HepG2 (cell line): ENCODE data around the gene TMBIM1. TPM values are rescaled to one million over a fixed set of nuclear protein-coding genes. Genes with fewer than 3 reads are reported as not detected.

Experiments used
- ATAC-seq: fragments of 200-7000 bp; cut with Tn5 transposase; 3 replicates; pipeline ENCODE4 v1.9.1; 2020; ENCODE audit warnings: mild to moderate bottlenecking, moderate library complexity
- BruUV-seq: library from RNA; stranded (reverse); fragments of 400-500 nt; replicated peaks from 2 replicates; lab custom pipeline; 2021; lab: Mats Ljungman, UMichigan
- CTCF ChIA-PET: fragments of 300-600 bp; formaldehyde crosslinking; extraction: SDS; loops from one replicate; lab custom pipeline; 2021; ENCODE audit warnings: low total read pairs, inconsistent platforms, low intra/inter-chr PET ratio; lab: Yijun Ruan, JAX
- POLR2A ChIA-PET: fragments of 350-600 bp; sonication (Branson Sonifier 250); formaldehyde crosslinking; loops from one replicate; lab custom pipeline; 2020; ENCODE audit warnings: antibody characterized with exemption, inconsistent platforms; lab: Yijun Ruan, JAX
- DNase-seq: peaks from one replicate; pipeline ENCODE4 v3.0.0-alpha.2; 2015; ENCODE audit warnings: low spot score
- FAIRE-seq: peaks from 3 replicates; lab custom pipeline; 2011; peaks lifted over from hg19 to GRCh38; lab: Jason Lieb, UNC
- H2AFZ ChIP-seq: one replicate; pipeline ENCODE4 v1.6.1; 2011; ENCODE audit warnings: low read length, inconsistent platforms
- H3K27ac ChIP-seq: fragments of 300-600 bp; 3 replicates; pipeline ENCODE4 v1.8.0; 2011; ENCODE audit warnings: mixed run types, mild to moderate bottlenecking, mixed read lengths, low read length, inconsistent platforms; ENCODE audit not compliant: insufficient read depth; ENCODE audit errors: extremely low read length
- H3K27me3 ChIP-seq, 2 experiments: fragments of 200-600 bp in 1 of 2; 2 replicates in 1 of 2; 3 replicates in 1 of 2; pipeline versions ENCODE4 v1.6.0 to v1.8.0; 2011; ENCODE audit warnings: low read length in 2 of 2, mild to moderate bottlenecking in 2 of 2, moderate library complexity in 2 of 2, inconsistent platforms in 1 of 2; ENCODE audit not compliant: insufficient read depth in 2 of 2, control insufficient read depth in 1 of 2
- H3K36me3 ChIP-seq, 2 experiments: fragments of 200-600 bp in 1 of 2; replicated peaks in 1 of 2; 2 replicates in 1 of 2; 3 replicates in 1 of 2; pipeline versions ENCODE4 v1.5.1 to v1.8.0; 2011; ENCODE audit warnings: low read length in 2 of 2, inconsistent platforms in 1 of 2; ENCODE audit not compliant: insufficient read depth in 2 of 2, control insufficient read depth in 1 of 2
- H3K4me1 ChIP-seq: 2 replicates; pipeline ENCODE4 v1.5.1; 2012; ENCODE audit warnings: low read length, inconsistent platforms; ENCODE audit not compliant: insufficient read depth
- H3K4me2 ChIP-seq: 2 replicates; pipeline ENCODE4 v1.6.0; 2011; ENCODE audit warnings: low read depth, low read length, inconsistent platforms
- H3K4me3 ChIP-seq, 3 experiments: fragments of 200-600 bp in 1 of 3; sonication (generic), shearing (Covaris generic) in 1 of 3; replicated peaks in 1 of 3; 2 replicates each; pipeline ENCODE4 v1.5.1; 2011 to 2016; ENCODE audit warnings: low read length in 3 of 3, inconsistent platforms in 2 of 3, low read depth in 2 of 3, mild to moderate bottlenecking in 2 of 3, control low read depth in 1 of 3, mixed read lengths in 1 of 3; ENCODE audit not compliant: insufficient read depth in 1 of 3
- H3K79me2 ChIP-seq: one replicate; pipeline ENCODE4 v1.6.1; 2011; ENCODE audit warnings: low read length, inconsistent platforms; ENCODE audit not compliant: insufficient read depth
- H3K9ac ChIP-seq: 2 replicates; pipeline ENCODE4 v1.6.0; 2011; ENCODE audit warnings: mild to moderate bottlenecking, low read depth, low read length, inconsistent platforms; ENCODE audit not compliant: insufficient read depth
- H3K9me3 ChIP-seq: 2 replicates; pipeline ENCODE4 v1.5.1; 2012; ENCODE audit warnings: mild to moderate bottlenecking, low read length
- H4K20me1 ChIP-seq: 2 replicates; pipeline ENCODE4 v1.6.0; 2011; ENCODE audit warnings: inconsistent platforms, mild to moderate bottlenecking, low read length, moderate library complexity; ENCODE audit not compliant: insufficient read depth
- E2F2 ChIP-seq: sonication (generic); formaldehyde crosslinking; IDR thresholded peaks from 2 replicates; pipeline ENCODE4 v1.4.0; 2020; ENCODE audit warnings: missing genetic modification reagents, borderline replicate concordance
- ETV5 ChIP-seq: IDR thresholded peaks from 2 replicates; pipeline ENCODE4 v1.6.1; 2018; ENCODE audit warnings: missing biosample characterization, missing genetic modification reagents, inconsistent platforms, borderline replicate concordance
- FOXJ3 ChIP-seq: sonication (generic); formaldehyde crosslinking; IDR thresholded peaks from 2 replicates; pipeline ENCODE4 v1.4.0; 2020; ENCODE audit warnings: missing genetic modification reagents, mild to moderate bottlenecking, borderline replicate concordance
- HOXD1 ChIP-seq: sonication (generic); formaldehyde crosslinking; IDR thresholded peaks from 2 replicates; pipeline ENCODE4 v1.5.0; 2020; ENCODE audit warnings: missing genetic modification reagents
- IKZF5 ChIP-seq: IDR thresholded peaks from 2 replicates; pipeline ENCODE4 v1.6.1; 2018; ENCODE audit warnings: missing genetic modification reagents, mild to moderate bottlenecking, missing compliant biosample characterization
- MBNL3 ChIP-seq: fragments of 250-450 bp; sonication (Bioruptor Pico); conservative IDR thresholded peaks from 2 replicates; pipeline ENCODE4 v1.8.0; 2022; ENCODE audit warnings: mild to moderate bottlenecking, inconsistent platforms
- SALL2 ChIP-seq: sonication (generic); formaldehyde crosslinking; IDR thresholded peaks from 2 replicates; pipeline ENCODE4 v1.8.1; 2023; ENCODE audit warnings: mild to moderate bottlenecking, missing genetic modification reagents, inconsistent platforms
- ZNF138 ChIP-seq: sonication (generic); formaldehyde crosslinking; IDR thresholded peaks from 2 replicates; pipeline ENCODE4 v1.5.0; 2020; ENCODE audit warnings: mild to moderate bottlenecking, low read depth, missing genetic modification reagents
- ZNF275 ChIP-seq: sonication (generic); formaldehyde crosslinking; IDR thresholded peaks from 2 replicates; pipeline ENCODE4 v1.8.0; 2022; ENCODE audit warnings: missing genetic modification reagents, mild to moderate bottlenecking, inconsistent platforms, borderline replicate concordance
- ZNF34 ChIP-seq: sonication (generic); formaldehyde crosslinking; IDR thresholded peaks from 2 replicates; pipeline ENCODE4 v1.4.0; 2020; ENCODE audit warnings: mild to moderate bottlenecking, missing genetic modification reagents, borderline replicate concordance
- ZNF737 ChIP-seq: sonication (generic); formaldehyde crosslinking; IDR thresholded peaks from 2 replicates; pipeline ENCODE4 v1.5.0; 2020; ENCODE audit warnings: missing genetic modification reagents, mild to moderate bottlenecking, borderline replicate concordance
- WGBS: methylation state at CpG from one replicate; pipeline ENCODE4 v1.1.6; 2017; ENCODE audit warnings: low lambda C conversion rate; 5-methylcytosine and 5-hydroxymethylcytosine counted together
- in situ Hi-C: cut with HindIII; loops from 2 replicates; pipeline ENCODE4 v1.10.0; 2017; ENCODE audit warnings: low pct_unique_long_range_greater_than_20kb; ENCODE audit not compliant: extremely low pct_ligation_motif_present
- intact Hi-C: fragments of 100-400 bp; cut with micrococcal nuclease; formaldehyde crosslinking; loops from one replicate; pipeline ENCODE4 v1.10.0; 2022; ENCODE audit not compliant: unreplicated experiment
- polyA plus RNA-seq, 8 experiments: library from polyadenylated mRNA; depleted of rRNA in 3 of 8; stranded (reverse) in 7 of 8; unstranded in 1 of 8; fragments of >200 nt; fragmentation: Illumina TruSeq in 4 of 8; extraction: Trizol in 4 of 8; gene quantifications; 2 replicates each; pipeline versions ENCODE4 v1.2.1 to v1.2.3, GENCODE V29; 2011 to 2016; ENCODE audit warnings: low read depth in 4 of 8, missing spikeins in 1 of 8, mixed read lengths in 1 of 8; ENCODE audit not compliant: insufficient read depth in 1 of 8
- total RNA-seq, 5 experiments: library from RNA; depleted of rRNA; stranded (reverse); fragments of >200 nt; fragmentation: Illumina TruSeq; extraction: Trizol; gene quantifications; 2 replicates each; pipeline ENCODE4 v1.2.3, GENCODE V29; 2016; ENCODE audit warnings: low read depth in 1 of 5
- TF ChIP-seq, protein P1 (sequence below): sonication (generic); formaldehyde crosslinking; IDR thresholded peaks from 2 replicates; pipeline ENCODE4 v1.4.0; 2020; ENCODE audit warnings: missing genetic modification reagents
- TF ChIP-seq, protein P2 (sequence below): sonication (generic); formaldehyde crosslinking; IDR thresholded peaks from 2 replicates; pipeline ENCODE4 v1.4.0; 2020; ENCODE audit warnings: low read depth, missing genetic modification reagents

TMBIM1 gene
- total and polyA plus RNA-seq, 2 of the 13 experiments (the other 11 are each of a cell fraction or from before 2014, with no cell fraction given) = 127 to 139 TPM

DNA sequence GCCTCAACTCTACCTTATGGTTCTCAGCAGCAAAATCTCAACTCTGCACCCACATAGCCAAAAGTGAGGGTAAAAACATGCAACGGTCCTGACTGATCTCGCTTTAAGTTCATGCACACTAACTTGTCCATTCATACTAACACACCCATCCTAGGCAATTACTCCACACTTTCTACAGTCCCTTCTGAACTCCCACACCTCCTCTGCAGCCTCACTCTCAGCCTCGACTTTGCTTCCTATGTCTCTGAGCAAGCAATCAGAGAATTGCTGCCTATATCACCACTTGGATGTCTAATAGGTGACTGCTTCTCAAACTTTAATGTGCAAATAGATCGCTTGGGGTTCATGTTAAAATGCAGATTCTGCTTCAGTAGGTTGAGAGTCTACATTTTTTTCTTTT is 7.8 kb upstream of the TMBIM1 start:
- intact Hi-C loops = loop anchor here (2.0 kb wide), 1 partner anchor 87 kb away; no protein-coding TSS in a partner anchor
- no peak overlapping the region for H3K4me2 ChIP-seq
- no peak overlapping the region for H3K27ac ChIP-seq
- H3K4me1 ChIP-seq = peaks cover 63% of the 10 kb centered on the region
- no peak overlapping the region for H2AFZ ChIP-seq
- POLR2A ChIA-PET = interaction anchor here (1.1 to 4.6 kb wide), 2 partner anchors 10 to 101 kb away, joined by 3 to 24 read pairs; partner anchors contain the start of gene CTDSP1
- no peak overlapping the region for H3K4me3 ChIP-seq
- CTCF ChIA-PET = interaction anchor here (2.0 to 3.1 kb wide), 2 partner anchors 56 to 96 kb away, joined by 36 to 59 read pairs; partner anchors contain the start of gene CATIP
- no peaks in the 10 kb centered on the region for H3K36me3 ChIP-seq
- DNase-seq (no peak), FAIRE-seq (no peak)
- H3K9me3 ChIP-seq = no peaks in the 10 kb centered on the region
- no peak for TF ChIP-seq ZNF138 (CRISPR knock-in tag)
- TF ChIP-seq ZNF34 (CRISPR knock-in tag) = no peak
- no peak for TF ChIP-seq IKZF5
- TF ChIP-seq, protein P1, sequence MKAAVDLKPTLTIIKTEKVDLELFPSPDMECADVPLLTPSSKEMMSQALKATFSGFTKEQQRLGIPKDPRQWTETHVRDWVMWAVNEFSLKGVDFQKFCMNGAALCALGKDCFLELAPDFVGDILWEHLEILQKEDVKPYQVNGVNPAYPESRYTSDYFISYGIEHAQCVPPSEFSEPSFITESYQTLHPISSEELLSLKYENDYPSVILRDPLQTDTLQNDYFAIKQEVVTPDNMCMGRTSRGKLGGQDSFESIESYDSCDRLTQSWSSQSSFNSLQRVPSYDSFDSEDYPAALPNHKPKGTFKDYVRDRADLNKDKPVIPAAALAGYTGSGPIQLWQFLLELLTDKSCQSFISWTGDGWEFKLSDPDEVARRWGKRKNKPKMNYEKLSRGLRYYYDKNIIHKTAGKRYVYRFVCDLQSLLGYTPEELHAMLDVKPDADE = no peak
- no peak for TF ChIP-seq ZNF737 (CRISPR knock-in tag)
- TF ChIP-seq ETV5 = no peak
- no peak for TF ChIP-seq SALL2
- TF ChIP-seq MBNL3 = no peak
- TF ChIP-seq ZNF275 = no peak
- TF ChIP-seq, protein P2, sequence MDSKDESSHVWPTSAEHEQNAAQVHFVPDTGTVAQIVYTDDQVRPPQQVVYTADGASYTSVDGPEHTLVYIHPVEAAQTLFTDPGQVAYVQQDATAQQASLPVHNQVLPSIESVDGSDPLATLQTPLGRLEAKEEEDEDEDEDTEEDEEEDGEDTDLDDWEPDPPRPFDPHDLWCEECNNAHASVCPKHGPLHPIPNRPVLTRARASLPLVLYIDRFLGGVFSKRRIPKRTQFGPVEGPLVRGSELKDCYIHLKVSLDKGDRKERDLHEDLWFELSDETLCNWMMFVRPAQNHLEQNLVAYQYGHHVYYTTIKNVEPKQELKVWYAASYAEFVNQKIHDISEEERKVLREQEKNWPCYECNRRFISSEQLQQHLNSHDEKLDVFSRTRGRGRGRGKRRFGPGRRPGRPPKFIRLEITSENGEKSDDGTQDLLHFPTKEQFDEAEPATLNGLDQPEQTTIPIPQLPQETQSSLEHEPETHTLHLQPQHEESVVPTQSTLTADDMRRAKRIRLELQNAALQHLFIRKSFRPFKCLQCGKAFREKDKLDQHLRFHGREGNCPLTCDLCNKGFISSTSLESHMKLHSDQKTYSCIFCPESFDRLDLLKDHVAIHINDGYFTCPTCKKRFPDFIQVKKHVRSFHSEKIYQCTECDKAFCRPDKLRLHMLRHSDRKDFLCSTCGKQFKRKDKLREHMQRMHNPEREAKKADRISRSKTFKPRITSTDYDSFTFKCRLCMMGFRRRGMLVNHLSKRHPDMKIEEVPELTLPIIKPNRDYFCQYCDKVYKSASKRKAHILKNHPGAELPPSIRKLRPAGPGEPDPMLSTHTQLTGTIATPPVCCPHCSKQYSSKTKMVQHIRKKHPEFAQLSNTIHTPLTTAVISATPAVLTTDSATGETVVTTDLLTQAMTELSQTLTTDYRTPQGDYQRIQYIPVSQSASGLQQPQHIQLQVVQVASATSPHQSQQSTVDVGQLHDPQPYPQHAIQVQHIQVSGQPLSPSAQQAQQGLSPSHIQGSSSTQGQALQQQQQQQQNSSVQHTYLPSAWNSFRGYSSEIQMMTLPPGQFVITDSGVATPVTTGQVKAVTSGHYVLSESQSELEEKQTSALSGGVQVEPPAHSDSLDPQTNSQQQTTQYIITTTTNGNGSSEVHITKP (CRISPR knock-in tag) = no peak
- no peak for TF ChIP-seq HOXD1 (CRISPR knock-in tag)
- no peak for TF ChIP-seq E2F2 (CRISPR knock-in tag)
- TF ChIP-seq FOXJ3 (CRISPR knock-in tag) = no peak
- TF ChIP-seq, all 625 proteins: peak for 0
- Histone ChIP-seq H3K27me3 (no peaks in the 10 kb centered on the region), H3K9ac (no peak overlapping the region), H4K20me1 (no peaks in the 10 kb centered on the region), H3K79me2 (no peaks in the 10 kb centered on the region)
- in situ Hi-C loops = loop anchor here (5.0 kb wide), 1 partner anchor 57 kb away; the partner anchor contains the start of gene CATIP
- no peak for ATAC-seq
- WGBS = 24% methylated on average over 4 of the region's 4 CpGs
- BruUV-seq = no TSS peak
